K562 (cell line): ENCODE measurements around the gene MACROD2.

Experiments
- EZH2 ChIP-seq: IDR thresholded peaks from 2 replicates; pipeline ENCODE4 v1.6.1; 2012; ENCODE audit warnings: low read depth, mild to moderate bottlenecking, inconsistent platforms, low read length, borderline replicate concordance
- GATAD2B ChIP-seq: fragments of 450-650 bp; IDR thresholded peaks from 2 replicates; pipeline ENCODE4 v1.6.1; 2017; ENCODE audit warnings: mild to moderate bottlenecking, borderline replicate concordance
- TBP ChIP-seq: optimal IDR thresholded peaks from 2 replicates; pipeline ENCODE3; 2011; ENCODE audit warnings: low read depth, low read length, improper control_type of control experiment
- ZFP36 ChIP-seq: fragments of 150-350 bp; IDR thresholded peaks from 2 replicates; pipeline ENCODE4 v1.6.1; 2018; ENCODE audit warnings: low read length, low read depth; ENCODE audit not compliant: partially characterized antibody
- TF ChIP-seq, protein P1 (sequence below): sonication (generic); formaldehyde crosslinking; IDR thresholded peaks from 2 replicates; pipeline ENCODE4 v1.8.0; 2022; ENCODE audit warnings: mild to moderate bottlenecking, missing genetic modification reagents
- TF ChIP-seq, protein P2 (sequence below): sonication (generic); formaldehyde crosslinking; IDR thresholded peaks from 2 replicates; pipeline ENCODE4 v1.4.0; 2020; ENCODE audit warnings: mild to moderate bottlenecking, missing genetic modification reagents
- TF ChIP-seq, protein P3 (sequence below), 3 experiments: IDR thresholded peaks in 2 of 3; conservative IDR thresholded peaks in 1 of 3; 2 replicates each; pipeline ENCODE4 v1.5.1; 2011 to 2012; ENCODE audit warnings: low read length in 3 of 3, mild to moderate bottlenecking in 3 of 3, control low read depth in 2 of 3, improper control_type of control experiment in 1 of 3, inconsistent platforms in 1 of 3, low read depth in 1 of 3, mixed read lengths in 1 of 3, moderate library complexity in 1 of 3; ENCODE audit not compliant: insufficient read depth in 2 of 3

DNA sequence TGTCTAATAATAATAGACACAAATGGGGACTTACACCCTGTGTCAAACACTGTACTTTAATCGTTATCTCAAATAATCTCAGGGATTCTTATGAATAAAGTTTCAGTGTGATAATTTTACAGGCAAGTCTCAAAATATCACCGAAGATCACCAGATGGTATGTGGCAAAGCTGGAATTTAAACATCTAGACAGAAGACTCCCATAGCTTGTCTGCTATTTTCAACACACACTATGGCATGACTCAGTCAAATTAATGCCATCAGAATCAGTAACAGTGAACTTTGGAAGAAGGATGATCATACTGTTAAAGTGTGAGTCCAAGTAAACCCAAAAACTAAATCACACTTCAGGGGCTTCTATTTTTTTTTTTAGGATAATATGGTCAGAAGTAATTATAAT lies 1209.7 kb downstream of the MACROD2 start:
- TF ChIP-seq, protein P1, sequence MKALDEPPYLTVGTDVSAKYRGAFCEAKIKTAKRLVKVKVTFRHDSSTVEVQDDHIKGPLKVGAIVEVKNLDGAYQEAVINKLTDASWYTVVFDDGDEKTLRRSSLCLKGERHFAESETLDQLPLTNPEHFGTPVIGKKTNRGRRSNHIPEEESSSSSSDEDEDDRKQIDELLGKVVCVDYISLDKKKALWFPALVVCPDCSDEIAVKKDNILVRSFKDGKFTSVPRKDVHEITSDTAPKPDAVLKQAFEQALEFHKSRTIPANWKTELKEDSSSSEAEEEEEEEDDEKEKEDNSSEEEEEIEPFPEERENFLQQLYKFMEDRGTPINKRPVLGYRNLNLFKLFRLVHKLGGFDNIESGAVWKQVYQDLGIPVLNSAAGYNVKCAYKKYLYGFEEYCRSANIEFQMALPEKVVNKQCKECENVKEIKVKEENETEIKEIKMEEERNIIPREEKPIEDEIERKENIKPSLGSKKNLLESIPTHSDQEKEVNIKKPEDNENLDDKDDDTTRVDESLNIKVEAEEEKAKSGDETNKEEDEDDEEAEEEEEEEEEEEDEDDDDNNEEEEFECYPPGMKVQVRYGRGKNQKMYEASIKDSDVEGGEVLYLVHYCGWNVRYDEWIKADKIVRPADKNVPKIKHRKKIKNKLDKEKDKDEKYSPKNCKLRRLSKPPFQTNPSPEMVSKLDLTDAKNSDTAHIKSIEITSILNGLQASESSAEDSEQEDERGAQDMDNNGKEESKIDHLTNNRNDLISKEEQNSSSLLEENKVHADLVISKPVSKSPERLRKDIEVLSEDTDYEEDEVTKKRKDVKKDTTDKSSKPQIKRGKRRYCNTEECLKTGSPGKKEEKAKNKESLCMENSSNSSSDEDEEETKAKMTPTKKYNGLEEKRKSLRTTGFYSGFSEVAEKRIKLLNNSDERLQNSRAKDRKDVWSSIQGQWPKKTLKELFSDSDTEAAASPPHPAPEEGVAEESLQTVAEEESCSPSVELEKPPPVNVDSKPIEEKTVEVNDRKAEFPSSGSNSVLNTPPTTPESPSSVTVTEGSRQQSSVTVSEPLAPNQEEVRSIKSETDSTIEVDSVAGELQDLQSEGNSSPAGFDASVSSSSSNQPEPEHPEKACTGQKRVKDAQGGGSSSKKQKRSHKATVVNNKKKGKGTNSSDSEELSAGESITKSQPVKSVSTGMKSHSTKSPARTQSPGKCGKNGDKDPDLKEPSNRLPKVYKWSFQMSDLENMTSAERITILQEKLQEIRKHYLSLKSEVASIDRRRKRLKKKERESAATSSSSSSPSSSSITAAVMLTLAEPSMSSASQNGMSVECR: no peak
- TF ChIP-seq, protein P2, sequence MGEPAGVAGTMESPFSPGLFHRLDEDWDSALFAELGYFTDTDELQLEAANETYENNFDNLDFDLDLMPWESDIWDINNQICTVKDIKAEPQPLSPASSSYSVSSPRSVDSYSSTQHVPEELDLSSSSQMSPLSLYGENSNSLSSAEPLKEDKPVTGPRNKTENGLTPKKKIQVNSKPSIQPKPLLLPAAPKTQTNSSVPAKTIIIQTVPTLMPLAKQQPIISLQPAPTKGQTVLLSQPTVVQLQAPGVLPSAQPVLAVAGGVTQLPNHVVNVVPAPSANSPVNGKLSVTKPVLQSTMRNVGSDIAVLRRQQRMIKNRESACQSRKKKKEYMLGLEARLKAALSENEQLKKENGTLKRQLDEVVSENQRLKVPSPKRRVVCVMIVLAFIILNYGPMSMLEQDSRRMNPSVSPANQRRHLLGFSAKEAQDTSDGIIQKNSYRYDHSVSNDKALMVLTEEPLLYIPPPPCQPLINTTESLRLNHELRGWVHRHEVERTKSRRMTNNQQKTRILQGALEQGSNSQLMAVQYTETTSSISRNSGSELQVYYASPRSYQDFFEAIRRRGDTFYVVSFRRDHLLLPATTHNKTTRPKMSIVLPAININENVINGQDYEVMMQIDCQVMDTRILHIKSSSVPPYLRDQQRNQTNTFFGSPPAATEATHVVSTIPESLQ (CRISPR knock-in tag): no peak
- TF ChIP-seq, protein P3, sequence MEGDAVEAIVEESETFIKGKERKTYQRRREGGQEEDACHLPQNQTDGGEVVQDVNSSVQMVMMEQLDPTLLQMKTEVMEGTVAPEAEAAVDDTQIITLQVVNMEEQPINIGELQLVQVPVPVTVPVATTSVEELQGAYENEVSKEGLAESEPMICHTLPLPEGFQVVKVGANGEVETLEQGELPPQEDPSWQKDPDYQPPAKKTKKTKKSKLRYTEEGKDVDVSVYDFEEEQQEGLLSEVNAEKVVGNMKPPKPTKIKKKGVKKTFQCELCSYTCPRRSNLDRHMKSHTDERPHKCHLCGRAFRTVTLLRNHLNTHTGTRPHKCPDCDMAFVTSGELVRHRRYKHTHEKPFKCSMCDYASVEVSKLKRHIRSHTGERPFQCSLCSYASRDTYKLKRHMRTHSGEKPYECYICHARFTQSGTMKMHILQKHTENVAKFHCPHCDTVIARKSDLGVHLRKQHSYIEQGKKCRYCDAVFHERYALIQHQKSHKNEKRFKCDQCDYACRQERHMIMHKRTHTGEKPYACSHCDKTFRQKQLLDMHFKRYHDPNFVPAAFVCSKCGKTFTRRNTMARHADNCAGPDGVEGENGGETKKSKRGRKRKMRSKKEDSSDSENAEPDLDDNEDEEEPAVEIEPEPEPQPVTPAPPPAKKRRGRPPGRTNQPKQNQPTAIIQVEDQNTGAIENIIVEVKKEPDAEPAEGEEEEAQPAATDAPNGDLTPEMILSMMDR (IDR thresholded peaks at IDR 0.05 in 2 of 3, conservative IDR thresholded peaks at IDR 0.05 in 1 of 3; ENCODE audit: insufficient read depth in 2 of 3, low read depth in 1 of 3, low read length in 3 of 3): no peak
- TF ChIP-seq TBP (no peak), ZFP36 (no peak), EZH2 (no peak), GATAD2B (no peak)
